Measurements from ENCODE around the gene KRIT1.

GRCh38 chr7:92282930-92283329 is 37.2 kb upstream of the KRIT1 start:
- TF ChIP-seq POLR2AphosphoS5 (IDR thresholded peaks at IDR 0.05; ENCODE audit: low read depth) (no peak), REST (IDR thresholded peaks at IDR 0.05; ENCODE audit: insufficient replicate concordance, low read depth) (no peak)

Measured in HL-60 (cell line).